Right atrium auricular region (tissue), 2 donors: ENCODE measurements around the gene RETSAT. TPM values are rescaled to one million over a fixed set of nuclear protein-coding genes. Genes with fewer than 3 reads are reported as not detected.

ENCODE experiments used
- DNase-seq: peaks from one replicate; pipeline ENCODE4 v3.0.0-alpha.2; 2019; ENCODE audit warnings: low spot score
- H3K27ac ChIP-seq, 2 donors: fragments of 200-600 bp; sonication (generic); 1 replicate in 1 of 2; 2 replicates in 1 of 2; pipeline ENCODE4 v1.5.1; 2016 to 2019
- H3K27me3 ChIP-seq, 2 donors: fragments of 200-600 bp; sonication (generic); one replicate each; pipeline versions ENCODE4 v1.5.1 to v1.6.0; 2017 to 2019
- H3K36me3 ChIP-seq: fragments of 200-600 bp; sonication (generic); one replicate; pipeline ENCODE4 v1.5.1; 2016
- H3K4me1 ChIP-seq, 2 donors: fragments of 200-600 bp; sonication (generic); one replicate each; pipeline versions ENCODE4 v1.5.1 to v1.6.0; 2017 to 2019
- H3K4me3 ChIP-seq, 2 donors: fragments of 200-600 bp; sonication (generic); 1 replicate in 1 of 2; 2 replicates in 1 of 2; pipeline ENCODE4 v1.5.1; 2017 to 2019; ENCODE audit warnings: mild to moderate bottlenecking in 1 of 2, moderate library complexity in 1 of 2
- H3K9me3 ChIP-seq, 2 donors: fragments of 200-600 bp; sonication (generic); one replicate each; pipeline ENCODE4 v1.5.1; 2019
- total RNA-seq, 2 donors: library from RNA; depleted of rRNA; stranded (reverse); fragments of >200 nt; gene quantifications; one replicate each; pipeline ENCODE4 v1.1.0, GENCODE V29; 2016
- TF ChIP-seq, protein P1 (sequence below), 2 donors: fragments of 200-600 bp; sonication (generic); IDR thresholded peaks; one replicate each; pipeline ENCODE4 v1.5.1; 2019; ENCODE audit warnings: antibody characterized with exemption in 2 of 2

RETSAT gene
- total RNA-seq, 2 donors from 2014 or later, result 34.2 to 40.8 TPM

DNA sequence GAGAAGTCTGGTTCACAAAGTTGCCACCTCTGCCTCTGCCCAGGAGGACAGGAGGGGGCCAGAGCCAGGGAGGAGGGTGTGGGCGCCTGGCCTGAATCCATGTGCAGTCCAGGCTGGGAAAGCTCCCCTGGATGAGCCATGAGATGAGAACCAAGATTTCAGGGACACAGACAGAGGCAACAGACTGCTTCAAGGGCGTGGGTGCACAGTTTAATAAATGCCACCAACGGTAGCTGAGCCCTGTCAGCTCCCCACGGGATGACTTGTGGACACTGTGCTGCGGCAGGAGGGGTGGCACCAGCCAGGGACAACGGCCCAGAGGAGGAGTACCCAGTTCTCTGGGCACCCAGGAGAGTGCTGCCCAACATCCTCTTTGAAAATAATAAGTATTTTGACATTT, 40.6 kb upstream of the RETSAT start:
- H3K4me1 ChIP-seq, result no peaks in the 10 kb centered on the region
- H3K36me3 ChIP-seq, result peaks cover 7% of the 10 kb centered on the region
- H3K27me3 ChIP-seq, result no peaks in the 10 kb centered on the region
- H3K4me3 ChIP-seq, result no peak overlapping the region
- DNase-seq, result no peak
- no peak overlapping the region for H3K27ac ChIP-seq
- TF ChIP-seq, protein P1, sequence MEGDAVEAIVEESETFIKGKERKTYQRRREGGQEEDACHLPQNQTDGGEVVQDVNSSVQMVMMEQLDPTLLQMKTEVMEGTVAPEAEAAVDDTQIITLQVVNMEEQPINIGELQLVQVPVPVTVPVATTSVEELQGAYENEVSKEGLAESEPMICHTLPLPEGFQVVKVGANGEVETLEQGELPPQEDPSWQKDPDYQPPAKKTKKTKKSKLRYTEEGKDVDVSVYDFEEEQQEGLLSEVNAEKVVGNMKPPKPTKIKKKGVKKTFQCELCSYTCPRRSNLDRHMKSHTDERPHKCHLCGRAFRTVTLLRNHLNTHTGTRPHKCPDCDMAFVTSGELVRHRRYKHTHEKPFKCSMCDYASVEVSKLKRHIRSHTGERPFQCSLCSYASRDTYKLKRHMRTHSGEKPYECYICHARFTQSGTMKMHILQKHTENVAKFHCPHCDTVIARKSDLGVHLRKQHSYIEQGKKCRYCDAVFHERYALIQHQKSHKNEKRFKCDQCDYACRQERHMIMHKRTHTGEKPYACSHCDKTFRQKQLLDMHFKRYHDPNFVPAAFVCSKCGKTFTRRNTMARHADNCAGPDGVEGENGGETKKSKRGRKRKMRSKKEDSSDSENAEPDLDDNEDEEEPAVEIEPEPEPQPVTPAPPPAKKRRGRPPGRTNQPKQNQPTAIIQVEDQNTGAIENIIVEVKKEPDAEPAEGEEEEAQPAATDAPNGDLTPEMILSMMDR (IDR thresholded peaks at IDR 0.05), result no peak
- H3K9me3 ChIP-seq, result no peaks in the 10 kb centered on the region

DNA sequence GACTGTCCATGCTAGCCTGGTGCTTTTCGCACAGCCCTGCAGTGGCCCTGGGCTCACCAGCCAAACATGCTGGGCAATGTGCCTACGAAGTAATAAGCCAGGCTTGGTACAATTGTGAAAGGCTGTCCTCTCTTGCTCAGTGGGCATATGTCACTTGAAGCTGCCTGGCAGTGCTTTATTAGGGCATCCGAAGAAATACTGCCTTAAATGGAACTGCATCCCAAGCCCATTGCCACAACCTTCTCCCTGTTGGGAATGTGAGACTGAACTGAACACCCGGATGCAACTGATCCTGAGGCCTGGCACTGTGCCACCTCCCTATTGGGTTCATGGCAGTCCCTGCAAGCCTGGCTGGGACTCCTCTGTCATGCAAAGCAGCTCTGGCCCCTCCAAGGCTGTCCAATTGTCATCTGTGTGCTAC, 39.9 kb upstream of the RETSAT start:
- Histone ChIP-seq H3K36me3 (peaks cover 12% of the 10 kb centered on the region), H3K9me3 (no peaks in the 10 kb centered on the region), H3K27ac (no peak overlapping the region), H3K4me1 (no peaks in the 10 kb centered on the region), H3K27me3 (no peaks in the 10 kb centered on the region), H3K4me3 (no peak overlapping the region)
- DNase-seq, result no peak
- TF ChIP-seq, protein P1 (IDR thresholded peaks at IDR 0.05), result no peak

DNA sequence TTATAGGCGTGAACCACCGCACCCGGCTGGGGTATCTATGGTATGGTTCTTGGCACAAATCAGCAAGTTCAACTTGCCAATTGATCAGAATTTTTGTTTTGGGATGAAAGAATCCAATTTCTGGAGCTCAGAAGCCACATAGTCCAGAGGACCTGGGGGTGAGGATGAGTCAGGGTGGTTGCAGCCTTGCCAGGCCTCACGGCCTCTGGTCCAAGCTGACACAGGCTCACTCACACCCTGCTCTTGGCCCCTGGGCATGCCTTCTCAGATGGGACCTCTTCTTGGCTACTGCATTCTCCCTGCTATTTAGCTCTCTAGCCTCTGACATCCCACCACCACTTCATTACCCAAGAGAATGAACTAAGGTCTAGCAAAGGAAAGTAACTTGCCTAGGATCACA, 39.5 kb upstream of the RETSAT start:
- H3K4me3 ChIP-seq, result no peak overlapping the region
- H3K36me3 ChIP-seq, result peaks cover 12% of the 10 kb centered on the region
- no peak overlapping the region for H3K27ac ChIP-seq

DNA sequence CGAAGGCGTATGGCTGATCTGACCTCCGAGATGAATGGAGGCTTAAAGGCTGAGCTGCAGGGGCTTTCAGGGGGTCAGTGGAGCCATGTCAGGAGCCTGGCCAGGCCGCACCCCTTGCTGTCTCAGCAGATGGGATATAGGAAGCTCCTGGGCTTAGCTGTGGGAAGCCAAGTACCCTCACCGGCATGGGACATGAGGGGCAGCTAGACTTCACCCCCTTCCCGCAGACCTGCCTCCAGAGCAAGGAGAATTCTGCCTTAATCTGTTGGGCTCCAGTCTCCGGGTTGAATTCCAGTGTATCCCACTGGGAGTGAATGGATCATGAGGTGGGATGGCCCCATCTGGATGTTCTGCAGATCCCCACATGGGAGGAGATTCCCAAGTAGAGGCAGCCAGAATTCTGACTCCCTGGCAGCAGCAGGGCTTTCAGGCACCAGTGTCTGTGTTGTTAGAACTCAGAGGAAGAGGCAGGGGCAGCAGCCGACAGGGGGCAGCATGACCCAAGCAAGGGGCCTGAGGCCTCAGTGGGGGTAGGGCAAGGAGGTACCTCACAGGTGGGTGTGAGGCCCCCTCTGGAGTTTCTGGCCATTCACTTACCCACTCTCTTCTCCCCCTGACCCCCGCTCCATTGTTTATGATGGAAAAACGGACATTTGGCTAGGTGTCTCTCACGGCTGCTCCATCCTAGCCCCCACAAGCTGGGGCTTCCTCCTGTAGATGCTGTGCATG, 36.8 kb upstream of the RETSAT start:
- no peak for DNase-seq
- Histone ChIP-seq H3K4me1 (no peaks in the 10 kb centered on the region), H3K36me3 (peaks cover 12% of the 10 kb centered on the region), H3K4me3 (no peak overlapping the region), H3K27ac (no peak overlapping the region), H3K9me3 (no peaks in the 10 kb centered on the region), H3K27me3 (no peaks in the 10 kb centered on the region)
- TF ChIP-seq, protein P1 (IDR thresholded peaks at IDR 0.05), result peak in 1 of 2 donors; percentile 66

More for the DNA sequence above, 39.5 kb upstream of the RETSAT start:
- DNase-seq, result no peak
- Histone ChIP-seq H3K9me3 (no peaks in the 10 kb centered on the region), H3K27me3 (no peaks in the 10 kb centered on the region), H3K4me1 (no peaks in the 10 kb centered on the region)
- TF ChIP-seq, protein P1 (IDR thresholded peaks at IDR 0.05), result no peak

DNA sequence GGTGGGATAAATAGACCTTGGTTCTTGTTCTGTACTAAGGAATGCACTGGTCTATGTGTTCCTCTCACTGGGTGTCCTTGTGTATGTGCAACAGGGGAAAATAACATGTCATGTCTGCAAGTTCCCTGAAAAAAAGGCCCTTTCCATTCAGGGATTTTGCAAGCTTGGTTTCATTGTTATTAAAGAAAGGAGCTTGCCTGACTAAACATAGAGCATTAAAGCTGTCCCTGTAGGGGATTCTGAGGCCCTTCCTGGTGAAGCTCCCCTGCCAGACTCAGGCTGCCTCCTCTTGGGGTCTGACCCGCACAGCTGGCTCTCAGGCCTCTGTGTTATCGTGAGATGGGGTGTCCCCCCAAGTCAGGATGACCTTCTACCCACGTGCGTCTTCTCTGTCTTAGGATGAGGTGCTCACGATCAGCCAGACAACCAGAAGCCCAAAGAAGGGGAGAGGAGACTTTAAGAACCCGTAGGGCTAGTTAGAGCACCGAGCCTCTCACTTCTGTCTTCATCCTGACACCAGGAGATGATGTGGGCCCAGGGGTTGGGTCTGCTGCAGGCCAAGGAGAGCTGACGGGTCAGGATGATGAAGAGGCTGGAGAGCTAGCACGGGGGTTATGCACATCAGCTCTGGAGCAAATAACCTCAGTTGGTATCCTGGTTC, 34.7 kb upstream of the RETSAT start:
- no peaks in the 10 kb centered on the region for H3K4me1 ChIP-seq
- no peak for DNase-seq
- no peaks in the 10 kb centered on the region for H3K27me3 ChIP-seq
- TF ChIP-seq, protein P1 (IDR thresholded peaks at IDR 0.05), result no peak
- H3K36me3 ChIP-seq, result peaks cover 18% of the 10 kb centered on the region
- no peak overlapping the region for H3K4me3 ChIP-seq
- H3K27ac ChIP-seq, result no peak overlapping the region
- H3K9me3 ChIP-seq, result no peaks in the 10 kb centered on the region
